ENCODE results near the gene RAVER2.
"Not testable (repeated sequence)": the region's sequence is repeated elsewhere in the genome, so short reads cannot be mapped to it uniquely, and the experiment has no call there.

Gene RAVER2

DNA sequence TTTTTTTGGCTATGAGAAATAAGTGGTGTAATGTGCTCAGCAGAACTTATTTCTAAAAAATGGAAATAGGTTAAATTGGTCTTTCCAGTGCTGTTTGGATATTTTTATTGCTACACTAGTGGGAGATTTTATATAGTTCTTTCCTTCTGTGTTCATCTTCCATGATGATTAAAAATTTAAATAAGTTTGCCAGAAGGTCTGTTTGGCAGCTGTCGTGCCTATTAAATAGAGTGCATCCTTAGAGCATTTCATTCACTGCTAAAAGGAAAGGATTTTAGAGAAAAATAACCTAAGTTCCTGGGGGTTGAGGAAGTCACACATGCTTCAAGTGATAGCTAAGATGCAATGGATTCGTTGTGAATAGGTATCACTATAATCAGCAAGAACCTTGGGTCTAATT is 29.7 kb upstream of the RAVER2 start:
- H3K36me3 ChIP-seq (ENCODE audit: control insufficient read depth in 1 of 2, insufficient read depth in 2 of 2, low read length in 2 of 2), result no peaks in the 10 kb centered on the region
- H3K4me3 ChIP-seq (ENCODE audit: low read depth in 1 of 2, low read length in 2 of 2), result no peak overlapping the region
- H3K4me1 ChIP-seq (ENCODE audit: control insufficient read depth in 1 of 2, insufficient read depth in 2 of 2, low read length in 2 of 2), result no peaks in the 10 kb centered on the region
- H3K27me3 ChIP-seq (ENCODE audit: control insufficient read depth in 1 of 2, insufficient read depth in 2 of 2, low read length in 2 of 2), result no peaks in the 10 kb centered on the region
- H3K27ac ChIP-seq (ENCODE audit: low read depth, low read length), result no peak overlapping the region
- H3K9me3 ChIP-seq (ENCODE audit: control insufficient read depth in 1 of 2, low read length in 2 of 2), result no peaks in the 10 kb centered on the region
- no peak overlapping the region for H3K9ac ChIP-seq (ENCODE audit: low read depth in 1 of 2, low read length in 2 of 2)

DNA sequence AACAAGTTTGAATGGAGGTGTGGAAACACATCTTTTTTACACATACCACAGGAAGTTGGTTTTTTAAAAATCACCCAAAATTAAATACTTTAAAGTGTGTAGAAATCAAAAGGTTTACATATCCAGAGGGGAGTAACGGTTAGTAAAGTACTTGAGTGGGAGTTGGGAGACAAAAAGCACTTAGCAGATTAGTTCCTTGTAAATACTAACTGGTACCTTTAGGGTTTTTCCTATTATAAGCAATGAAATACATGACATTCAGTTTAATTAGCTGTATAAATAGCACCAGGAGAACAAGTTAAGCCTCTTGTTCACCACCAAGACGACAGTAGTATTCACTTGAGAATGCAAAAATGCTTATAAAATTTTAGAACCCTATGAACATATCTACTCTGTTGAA is 23.7 kb upstream of the RAVER2 start:
- Histone ChIP-seq H3K4me1 (ENCODE audit: control insufficient read depth in 1 of 2, insufficient read depth in 2 of 2, low read length in 2 of 2) (no peaks in the 10 kb centered on the region), H3K27me3 (ENCODE audit: control insufficient read depth in 1 of 2, insufficient read depth in 2 of 2, low read length in 2 of 2) (peaks cover 0 to 4% of the 10 kb centered on the region in 2 donors), H3K9me3 (ENCODE audit: control insufficient read depth in 1 of 2, low read length in 2 of 2) (no peaks in the 10 kb centered on the region), H3K4me3 (ENCODE audit: low read depth in 1 of 2, low read length in 2 of 2) (no peak overlapping the region), H3K9ac (ENCODE audit: low read depth in 1 of 2, low read length in 2 of 2) (no peak overlapping the region), H3K27ac (ENCODE audit: low read depth, low read length) (no peak overlapping the region), H3K36me3 (ENCODE audit: control insufficient read depth in 1 of 2, insufficient read depth in 2 of 2, low read length in 2 of 2) (no peaks in the 10 kb centered on the region)

DNA sequence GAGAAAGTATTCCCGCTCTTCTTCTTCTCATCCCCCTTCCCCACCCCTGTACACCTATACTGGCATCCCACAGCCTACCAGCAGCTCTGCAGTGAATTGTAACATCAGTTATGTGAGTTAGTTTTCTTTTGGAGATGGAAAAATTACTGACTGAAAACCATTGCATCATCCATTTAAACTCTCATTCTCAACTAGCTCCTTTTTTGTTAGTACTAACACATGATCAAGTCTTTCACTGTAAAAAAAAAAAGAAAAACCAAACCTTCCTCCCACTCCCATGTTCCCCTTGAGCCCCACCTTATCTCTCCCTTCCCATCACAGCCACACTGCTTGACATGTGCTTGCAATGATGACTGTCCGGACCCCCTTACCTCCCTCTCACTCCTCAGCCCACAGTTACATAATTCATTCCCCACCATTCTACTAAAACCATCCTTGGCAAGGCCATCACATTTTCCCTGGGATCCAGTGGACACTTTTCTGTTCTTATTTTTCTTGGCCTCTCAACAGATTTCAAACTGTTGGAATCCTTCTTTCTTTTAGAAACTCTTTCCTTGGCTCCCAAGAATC is 23.2 kb upstream of the RAVER2 start:
- Histone ChIP-seq H3K27me3 (ENCODE audit: control insufficient read depth in 1 of 2, insufficient read depth in 2 of 2, low read length in 2 of 2) (peaks cover 0 to 4% of the 10 kb centered on the region in 2 donors), H3K36me3 (ENCODE audit: control insufficient read depth in 1 of 2, insufficient read depth in 2 of 2, low read length in 2 of 2) (no peaks in the 10 kb centered on the region), H3K9ac (ENCODE audit: low read depth in 1 of 2, low read length in 2 of 2) (no peak overlapping the region), H3K4me3 (ENCODE audit: low read depth in 1 of 2, low read length in 2 of 2) (no peak overlapping the region), H3K9me3 (ENCODE audit: control insufficient read depth in 1 of 2, low read length in 2 of 2) (no peaks in the 10 kb centered on the region), H3K4me1 (ENCODE audit: control insufficient read depth in 1 of 2, insufficient read depth in 2 of 2, low read length in 2 of 2) (no peaks in the 10 kb centered on the region), H3K27ac (ENCODE audit: low read depth, low read length) (no peak overlapping the region)

DNA sequence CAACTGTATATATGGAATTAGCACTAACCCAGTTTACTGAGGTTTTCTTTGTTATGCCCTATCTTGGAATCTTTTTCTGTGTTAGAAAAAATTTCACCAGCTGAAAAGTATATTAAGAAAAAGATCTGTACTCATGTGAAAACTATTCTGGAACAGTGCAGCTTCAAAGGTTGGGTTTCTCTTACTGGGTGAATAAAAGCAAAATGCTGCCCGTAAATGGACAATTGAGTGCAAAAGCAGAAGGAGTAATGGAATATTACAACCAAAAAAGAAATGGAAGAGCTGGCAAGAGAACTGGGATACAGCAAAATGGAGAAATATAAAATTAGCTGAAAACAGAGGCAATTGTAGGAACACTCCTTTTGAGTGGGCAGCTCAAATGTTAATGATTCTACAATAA is 17.0 kb upstream of the RAVER2 start:
- no peak overlapping the region for H3K27ac ChIP-seq (ENCODE audit: low read depth, low read length)
- no peaks in the 10 kb centered on the region for H3K36me3 ChIP-seq (ENCODE audit: control insufficient read depth in 1 of 2, insufficient read depth in 2 of 2, low read length in 2 of 2)
- H3K27me3 ChIP-seq (ENCODE audit: control insufficient read depth in 1 of 2, insufficient read depth in 2 of 2, low read length in 2 of 2), result no peaks in the 10 kb centered on the region
- H3K4me1 ChIP-seq (ENCODE audit: control insufficient read depth in 1 of 2, insufficient read depth in 2 of 2, low read length in 2 of 2), result no peaks in the 10 kb centered on the region
- no peaks in the 10 kb centered on the region for H3K9me3 ChIP-seq (ENCODE audit: control insufficient read depth in 1 of 2, low read length in 2 of 2)
- H3K4me3 ChIP-seq (ENCODE audit: low read depth in 1 of 2, low read length in 2 of 2), result no peak overlapping the region
- no peak overlapping the region for H3K9ac ChIP-seq (ENCODE audit: low read depth in 1 of 2, low read length in 2 of 2)

GRCh38 chr1:64733581-64734286 is 11.1 kb upstream of the RAVER2 start:
- Histone ChIP-seq H3K4me1 (ENCODE audit: control insufficient read depth in 1 of 2, insufficient read depth in 2 of 2, low read length in 2 of 2) (no peaks in the 10 kb centered on the region), H3K27me3 (ENCODE audit: control insufficient read depth in 1 of 2, insufficient read depth in 2 of 2, low read length in 2 of 2) (no peaks in the 10 kb centered on the region), H3K9me3 (ENCODE audit: control insufficient read depth in 1 of 2, low read length in 2 of 2) (no peaks in the 10 kb centered on the region), H3K27ac (ENCODE audit: low read depth, low read length) (no peak overlapping the region), H3K36me3 (ENCODE audit: control insufficient read depth in 1 of 2, insufficient read depth in 2 of 2, low read length in 2 of 2) (no peaks in the 10 kb centered on the region), H3K9ac (ENCODE audit: low read depth in 1 of 2, low read length in 2 of 2) (no peak overlapping the region), H3K4me3 (ENCODE audit: low read depth in 1 of 2, low read length in 2 of 2) (no peak overlapping the region)

DNA sequence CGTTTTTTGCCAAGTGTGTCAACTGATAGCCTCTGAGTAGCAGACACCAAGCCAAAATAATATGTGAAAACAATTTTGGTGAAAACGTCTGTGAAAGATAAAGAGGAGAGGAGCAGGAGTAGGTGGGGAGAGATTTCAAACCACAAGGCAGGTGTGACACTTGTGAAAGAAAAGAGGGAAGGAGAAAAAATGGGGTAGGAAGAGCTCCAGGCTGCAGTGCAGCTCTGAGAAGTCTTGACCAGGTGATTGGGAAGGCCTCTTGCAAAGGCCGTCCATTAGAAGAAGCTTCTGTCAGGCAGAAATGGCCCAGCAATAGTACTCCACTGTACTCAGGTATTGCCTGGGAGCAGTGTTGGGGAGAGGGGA is 10.6 kb upstream of the RAVER2 start:
- H3K27ac ChIP-seq (ENCODE audit: low read depth, low read length), result no peak overlapping the region
- H3K9me3 ChIP-seq (ENCODE audit: control insufficient read depth in 1 of 2, low read length in 2 of 2), result no peaks in the 10 kb centered on the region
- no peaks in the 10 kb centered on the region for H3K36me3 ChIP-seq (ENCODE audit: control insufficient read depth in 1 of 2, insufficient read depth in 2 of 2, low read length in 2 of 2)
- H3K4me3 ChIP-seq (ENCODE audit: low read depth in 1 of 2, low read length in 2 of 2), result no peak overlapping the region
- no peaks in the 10 kb centered on the region for H3K4me1 ChIP-seq (ENCODE audit: control insufficient read depth in 1 of 2, insufficient read depth in 2 of 2, low read length in 2 of 2)
- H3K9ac ChIP-seq (ENCODE audit: low read depth in 1 of 2, low read length in 2 of 2), result no peak overlapping the region
- no peaks in the 10 kb centered on the region for H3K27me3 ChIP-seq (ENCODE audit: control insufficient read depth in 1 of 2, insufficient read depth in 2 of 2, low read length in 2 of 2)

DNA sequence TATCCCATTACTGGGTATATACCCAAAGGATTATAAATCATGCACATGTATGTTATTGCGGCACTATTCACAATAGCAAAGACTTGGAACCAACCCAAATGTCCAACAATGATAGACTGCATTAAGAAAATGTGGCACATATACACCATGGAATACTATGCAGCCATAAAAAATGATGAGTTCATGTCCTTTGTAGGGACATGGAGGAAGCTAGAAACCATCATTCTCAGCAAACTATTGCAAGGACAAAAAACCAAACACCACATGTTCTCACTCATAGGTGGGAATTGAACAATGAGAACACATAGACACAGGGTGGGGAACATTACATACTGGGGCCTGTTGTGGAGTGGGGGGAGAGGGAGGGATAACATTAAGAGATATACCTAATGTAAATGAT is 4.2 kb upstream of the RAVER2 start:
- not testable (repeated sequence) for H3K4me3 ChIP-seq (ENCODE audit: low read depth in 1 of 2, low read length in 2 of 2); H3K27me3 ChIP-seq (ENCODE audit: control insufficient read depth in 1 of 2, insufficient read depth in 2 of 2, low read length in 2 of 2); H3K27ac ChIP-seq (ENCODE audit: low read depth, low read length); H3K4me1 ChIP-seq (ENCODE audit: control insufficient read depth in 1 of 2, insufficient read depth in 2 of 2, low read length in 2 of 2); H3K9me3 ChIP-seq (ENCODE audit: control insufficient read depth in 1 of 2, low read length in 2 of 2); H3K9ac ChIP-seq (ENCODE audit: low read depth in 1 of 2, low read length in 2 of 2); H3K36me3 ChIP-seq (ENCODE audit: control insufficient read depth in 1 of 2, insufficient read depth in 2 of 2, low read length in 2 of 2)

GRCh38 chr1:64743954-64744491 is 852 bp upstream of the RAVER2 start:
- Histone ChIP-seq H3K36me3 (ENCODE audit: control insufficient read depth in 1 of 2, insufficient read depth in 2 of 2, low read length in 2 of 2) (no peaks in the 10 kb centered on the region), H3K27ac (ENCODE audit: low read depth, low read length) (no peak overlapping the region), H3K9me3 (ENCODE audit: control insufficient read depth in 1 of 2, low read length in 2 of 2) (no peaks in the 10 kb centered on the region), H3K4me1 (ENCODE audit: control insufficient read depth in 1 of 2, insufficient read depth in 2 of 2, low read length in 2 of 2) (peaks cover 0 to 4% of the 10 kb centered on the region in 2 donors), H3K9ac (ENCODE audit: low read depth in 1 of 2, low read length in 2 of 2) (peak overlapping the region; percentile 43 to 64), H3K4me3 (ENCODE audit: low read depth in 1 of 2, low read length in 2 of 2) (peak overlapping the region; percentile 52 to 71), H3K27me3 (ENCODE audit: control insufficient read depth in 1 of 2, insufficient read depth in 2 of 2, low read length in 2 of 2) (no peaks in the 10 kb centered on the region)

- H3K36me3 ChIP-seq (ENCODE audit: control insufficient read depth in 1 of 2, insufficient read depth in 2 of 2, low read length in 2 of 2), result no peaks in the 10 kb centered on the region
- H3K9me3 ChIP-seq (ENCODE audit: control insufficient read depth in 1 of 2, low read length in 2 of 2), result no peaks in the 10 kb centered on the region
- peaks cover 0 to 4% of the 10 kb centered on the region in 2 donors for H3K4me1 ChIP-seq (ENCODE audit: control insufficient read depth in 1 of 2, insufficient read depth in 2 of 2, low read length in 2 of 2)
- peak overlapping the region; percentile 80 for H3K27ac ChIP-seq (ENCODE audit: low read depth, low read length)
- peak overlapping the region; percentile 82 to 91 for H3K9ac ChIP-seq (ENCODE audit: low read depth in 1 of 2, low read length in 2 of 2)
- no peaks in the 10 kb centered on the region for H3K27me3 ChIP-seq (ENCODE audit: control insufficient read depth in 1 of 2, insufficient read depth in 2 of 2, low read length in 2 of 2)
- H3K4me3 ChIP-seq (ENCODE audit: low read depth in 1 of 2, low read length in 2 of 2), result peak overlapping the region; percentile 82 to 86
Observed at GRCh38 chr1:64745181-64745985, 508 bp downstream of the RAVER2 start.

Measured in duodenal mucosa (tissue), 2 donors.